Astrocyte (in vitro differentiated cells and primary cell): ENCODE measurements around the gene CR1L.

ENCODE experiments used
- CTCF ChIP-seq: IDR thresholded peaks from 2 replicates; pipeline ENCODE4 v1.5.1; 2011; ENCODE audit warnings: low read depth, mild to moderate bottlenecking, inconsistent platforms, low read length, moderate library complexity; ENCODE audit not compliant: insufficient read depth
- EZH2 ChIP-seq: IDR thresholded peaks from 2 replicates; pipeline ENCODE4 v1.6.1; 2012; ENCODE audit warnings: mild to moderate bottlenecking, low read length, inconsistent platforms; ENCODE audit not compliant: insufficient read depth

- TF ChIP-seq CTCF (no peak), EZH2 (no peak)
Observed at GRCh38 chr1:207747627-207748492, 102.9 kb downstream of the CR1L start.
